ENCODE data around the gene GNA14.

Gene GNA14

DNA sequence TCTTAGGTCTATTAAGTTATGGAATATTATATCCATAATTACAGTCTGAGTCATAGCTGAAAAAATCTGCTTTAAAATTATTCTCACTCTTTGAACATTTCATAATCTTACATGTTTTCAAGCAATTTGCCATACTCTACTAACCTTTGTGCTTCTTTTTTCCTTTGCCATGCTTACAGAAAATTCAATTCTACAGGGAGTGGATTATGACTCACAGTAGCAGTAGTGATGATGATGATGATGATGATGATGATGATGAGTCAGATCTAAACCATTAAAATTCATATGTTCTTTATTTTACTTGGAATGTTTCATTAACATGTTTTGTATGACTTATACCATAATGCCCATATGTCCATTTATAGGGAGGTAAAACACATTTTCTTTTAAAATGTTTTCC is 263.7 kb downstream of the GNA14 start:
- no peak for DNase-seq

- DNase-seq: no peak
These were observed 272.1 kb downstream of the GNA14 start for GRCh38 chr9:77375956-77376532.

- DNase-seq: no peak
These were observed 273.9 kb downstream of the GNA14 start for GRCh38 chr9:77374266-77374665.
